ENCODE measurements around the gene EMD.

Gene EMD

GRCh38 chrX:154354013-154354412, 25.1 kb upstream of the EMD start:
- peaks cover 19% of the 10 kb centered on the region; the same call in 1 of the 2 replicates for H3K27me3 ChIP-seq
- peaks cover 18% of the 10 kb centered on the region; the same call in 1 of the 2 replicates for H3K9me3 ChIP-seq
- no peak overlapping the region for H3K4me2 ChIP-seq
- H3K4me1 ChIP-seq = no peaks in the 10 kb centered on the region
- H3K9ac ChIP-seq = no peak overlapping the region
- H4K20me1 ChIP-seq = peaks cover 76% of the 10 kb centered on the region
- no peak for TF ChIP-seq Cebpa-rat (IDR thresholded peaks at IDR 0.05)
- peaks cover 99% of the 10 kb centered on the region for H3K36me3 ChIP-seq
- no peak overlapping the region for H3K27ac ChIP-seq
- H3K4me3 ChIP-seq = no peak overlapping the region

GRCh38 chrX:154354516-154354915, 24.6 kb upstream of the EMD start:
- H3K27me3 ChIP-seq = peaks cover 19% of the 10 kb centered on the region; the same call in 1 of the 2 replicates
- H3K36me3 ChIP-seq = peaks cover 99% of the 10 kb centered on the region
- TF ChIP-seq Cebpa-rat (IDR thresholded peaks at IDR 0.05) = no peak
- no peak overlapping the region for H3K9ac ChIP-seq
- no peak overlapping the region for H3K4me2 ChIP-seq
- H3K4me1 ChIP-seq = no peaks in the 10 kb centered on the region
- peaks cover 76% of the 10 kb centered on the region for H4K20me1 ChIP-seq
- no peak overlapping the region for H3K4me3 ChIP-seq
- H3K9me3 ChIP-seq = peaks cover 18% of the 10 kb centered on the region; the same call in 1 of the 2 replicates
- H3K27ac ChIP-seq = no peak overlapping the region

- Histone ChIP-seq H3K4me1 (no peaks in the 10 kb centered on the region), H4K20me1 (peaks cover 77% of the 10 kb centered on the region), H3K27me3 (peaks cover 17% of the 10 kb centered on the region; the same call in 1 of the 2 replicates), H3K9ac (no peak overlapping the region), H3K27ac (no peak overlapping the region), H3K9me3 (peaks cover 20% of the 10 kb centered on the region), H3K36me3 (peaks cover 99% of the 10 kb centered on the region), H3K4me2 (no peak overlapping the region), H3K4me3 (no peak overlapping the region)
- no peak for TF ChIP-seq Cebpa-rat (IDR thresholded peaks at IDR 0.05)
Measured at GRCh38 chrX:154355094-154355775, 23.9 kb upstream of the EMD start.

- Histone ChIP-seq H4K20me1 (peaks cover 74% of the 10 kb centered on the region), H3K4me2 (no peak overlapping the region), H3K9ac (no peak overlapping the region), H3K9me3 (peaks cover 24% of the 10 kb centered on the region), H3K36me3 (peaks cover 99% of the 10 kb centered on the region), H3K27ac (no peak overlapping the region), H3K4me1 (no peaks in the 10 kb centered on the region), H3K27me3 (peaks cover 12% of the 10 kb centered on the region; the same call in 1 of the 2 replicates), H3K4me3 (no peak overlapping the region)
- no peak for TF ChIP-seq Cebpa-rat (IDR thresholded peaks at IDR 0.05)
Measured at GRCh38 chrX:154355776-154356140, 23.3 kb upstream of the EMD start.

- peaks cover 4% of the 10 kb centered on the region; the same call in 1 of the 2 replicates for H3K27me3 ChIP-seq
- peaks cover 71% of the 10 kb centered on the region for H4K20me1 ChIP-seq
- H3K9me3 ChIP-seq = peaks cover 31% of the 10 kb centered on the region
- peaks cover 98% of the 10 kb centered on the region for H3K36me3 ChIP-seq
- H3K9ac ChIP-seq = no peak overlapping the region
- H3K4me3 ChIP-seq = no peak overlapping the region
- TF ChIP-seq Cebpa-rat (IDR thresholded peaks at IDR 0.05) = no peak
- no peaks in the 10 kb centered on the region for H3K4me1 ChIP-seq
- H3K27ac ChIP-seq = no peak overlapping the region
- no peak overlapping the region for H3K4me2 ChIP-seq
Measured at GRCh38 chrX:154356596-154356995, 22.5 kb upstream of the EMD start.

GRCh38 chrX:154357205-154357604, 21.9 kb upstream of the EMD start:
- Histone ChIP-seq H3K9ac (no peak overlapping the region), H3K27me3 (no peaks in the 10 kb centered on the region), H3K36me3 (peaks cover 98% of the 10 kb centered on the region), H3K9me3 (peaks cover 36% of the 10 kb centered on the region), H3K27ac (no peak overlapping the region), H4K20me1 (peaks cover 67% of the 10 kb centered on the region), H3K4me2 (no peak overlapping the region), H3K4me3 (no peak overlapping the region), H3K4me1 (no peaks in the 10 kb centered on the region)
- TF ChIP-seq Cebpa-rat (IDR thresholded peaks at IDR 0.05) = no peak

- Histone ChIP-seq H3K4me3 (no peak overlapping the region), H3K27ac (no peak overlapping the region), H4K20me1 (peaks cover 63% of the 10 kb centered on the region), H3K36me3 (peaks cover 98% of the 10 kb centered on the region), H3K9ac (no peak overlapping the region), H3K9me3 (peaks cover 44% of the 10 kb centered on the region), H3K4me1 (no peaks in the 10 kb centered on the region), H3K27me3 (no peaks in the 10 kb centered on the region), H3K4me2 (no peak overlapping the region)
- TF ChIP-seq Cebpa-rat (IDR thresholded peaks at IDR 0.05) = no peak
Measured at GRCh38 chrX:154358011-154358410, 21.1 kb upstream of the EMD start.

GRCh38 chrX:154358829-154359228, 20.3 kb upstream of the EMD start:
- peaks cover 45% of the 10 kb centered on the region for H3K9me3 ChIP-seq
- H3K4me1 ChIP-seq = no peaks in the 10 kb centered on the region
- H4K20me1 ChIP-seq = peaks cover 54% of the 10 kb centered on the region
- no peak for TF ChIP-seq Cebpa-rat (IDR thresholded peaks at IDR 0.05)
- H3K9ac ChIP-seq = no peak overlapping the region
- H3K27ac ChIP-seq = no peak overlapping the region
- H3K4me2 ChIP-seq = no peak overlapping the region
- no peaks in the 10 kb centered on the region for H3K27me3 ChIP-seq
- H3K36me3 ChIP-seq = peaks cover 98% of the 10 kb centered on the region
- H3K4me3 ChIP-seq = no peak overlapping the region

GRCh38 chrX:154359362-154360154, 19.5 kb upstream of the EMD start:
- peaks cover 45% of the 10 kb centered on the region for H3K9me3 ChIP-seq
- H3K4me2 ChIP-seq = no peak overlapping the region
- peaks cover 47% of the 10 kb centered on the region for H4K20me1 ChIP-seq
- H3K36me3 ChIP-seq = peaks cover 98% of the 10 kb centered on the region
- H3K4me1 ChIP-seq = no peaks in the 10 kb centered on the region
- H3K9ac ChIP-seq = no peak overlapping the region
- H3K27ac ChIP-seq = no peak overlapping the region
- no peaks in the 10 kb centered on the region for H3K27me3 ChIP-seq
- H3K4me3 ChIP-seq = no peak overlapping the region
- no peak for TF ChIP-seq Cebpa-rat (IDR thresholded peaks at IDR 0.05)

- no peak overlapping the region for H3K27ac ChIP-seq
- H3K36me3 ChIP-seq = peaks cover 98% of the 10 kb centered on the region
- H3K4me1 ChIP-seq = no peaks in the 10 kb centered on the region
- no peak overlapping the region for H3K4me2 ChIP-seq
- H3K9ac ChIP-seq = no peak overlapping the region
- H3K4me3 ChIP-seq = no peak overlapping the region
- H3K27me3 ChIP-seq = no peaks in the 10 kb centered on the region
- H3K9me3 ChIP-seq = peaks cover 50% of the 10 kb centered on the region
- H4K20me1 ChIP-seq = peaks cover 52% of the 10 kb centered on the region
- no peak for TF ChIP-seq Cebpa-rat (IDR thresholded peaks at IDR 0.05)
Measured at GRCh38 chrX:154360155-154360713, 18.9 kb upstream of the EMD start.

Data from BLaER1 (cell line).